ENCODE data around the gene RCN2.

Gene RCN2

GRCh38 chr15:76951220-76951619 is 19.7 kb downstream of the RCN2 start (continued):
- TF ChIP-seq POU6F1 (CRISPR knock-in tag; IDR thresholded peaks at IDR 0.05; ENCODE audit: borderline replicate concordance, low read depth), result no peak
- no peak for TF ChIP-seq SNAI2 (CRISPR knock-in tag; IDR thresholded peaks at IDR 0.05)
- TF ChIP-seq ISL1 (CRISPR knock-in tag; IDR thresholded peaks at IDR 0.05), result no peak
- TF ChIP-seq OSR1 (CRISPR knock-in tag; IDR thresholded peaks at IDR 0.05), result no peak
- no peak for TF ChIP-seq RARB (CRISPR knock-in tag; IDR thresholded peaks at IDR 0.05)
- no peak for TF ChIP-seq ZFP3 (CRISPR knock-in tag; IDR thresholded peaks at IDR 0.05)

- TF ChIP-seq ZNF70 (CRISPR knock-in tag; IDR thresholded peaks at IDR 0.05), result no peak
Observed at GRCh38 chr15:76953913-76954312, 22.4 kb downstream of the RCN2 start.

GRCh38 chr15:76954744-76955143 is 23.2 kb downstream of the RCN2 start:
- TF ChIP-seq CREB5 (CRISPR knock-in tag; IDR thresholded peaks at IDR 0.05; ENCODE audit: low read depth) (no peak), CSDC2 (CRISPR knock-in tag; IDR thresholded peaks at IDR 0.05) (no peak), ARNTL (CRISPR knock-in tag; IDR thresholded peaks at IDR 0.05; ENCODE audit: borderline replicate concordance, low read depth) (no peak), ZNF8 (CRISPR knock-in tag; IDR thresholded peaks at IDR 0.05) (no peak), ESRRG (CRISPR knock-in tag; IDR thresholded peaks at IDR 0.05) (no peak), BACH2 (CRISPR knock-in tag; IDR thresholded peaks at IDR 0.05; ENCODE audit: borderline replicate concordance) (no peak), TCF4 (CRISPR knock-in tag; IDR thresholded peaks at IDR 0.05; ENCODE audit: borderline replicate concordance) (no peak), GLIS3 (CRISPR knock-in tag; IDR thresholded peaks at IDR 0.05) (no peak)
- ATAC-seq, result no peak

More at GRCh38 chr15:76953913-76954312, 22.4 kb downstream of the RCN2 start:
- no peak for ATAC-seq

- no peak for ATAC-seq
- TF ChIP-seq TCF4 (CRISPR knock-in tag; IDR thresholded peaks at IDR 0.05; ENCODE audit: borderline replicate concordance) (no peak), TSHZ2 (CRISPR knock-in tag; IDR thresholded peaks at IDR 0.05) (no peak), GLIS3 (CRISPR knock-in tag; IDR thresholded peaks at IDR 0.05) (no peak), CREB5 (CRISPR knock-in tag; IDR thresholded peaks at IDR 0.05; ENCODE audit: low read depth) (no peak), PATZ1 (CRISPR knock-in tag; IDR thresholded peaks at IDR 0.05; ENCODE audit: borderline replicate concordance) (no peak), CSRNP3 (CRISPR knock-in tag; IDR thresholded peaks at IDR 0.05) (no peak), RARB (CRISPR knock-in tag; IDR thresholded peaks at IDR 0.05) (no peak), TOX (CRISPR knock-in tag; IDR thresholded peaks at IDR 0.05; ENCODE audit: borderline replicate concordance) (no peak), SNAI2 (CRISPR knock-in tag; IDR thresholded peaks at IDR 0.05) (no peak), BACH2 (CRISPR knock-in tag; IDR thresholded peaks at IDR 0.05; ENCODE audit: borderline replicate concordance) (no peak), ZNF70 (CRISPR knock-in tag; IDR thresholded peaks at IDR 0.05) (no peak), ZNF565 (CRISPR knock-in tag; conservative IDR thresholded peaks at IDR 0.05; ENCODE audit: low read depth) (no peak), ARNTL (CRISPR knock-in tag; IDR thresholded peaks at IDR 0.05; ENCODE audit: borderline replicate concordance, low read depth) (no peak), CSDC2 (CRISPR knock-in tag; IDR thresholded peaks at IDR 0.05) (no peak)
Observed at GRCh38 chr15:76961268-76962011, 29.9 kb downstream of the RCN2 start.

Data from SK-N-SH treated with all-trans-retinoic acid at 6 μM for 48 hours (cell line).